Erythroblast (primary cell): ENCODE results near the gene HTR7.

Experiments used
- GATA1 ChIP-seq: IDR thresholded peaks from 2 replicates; pipeline ENCODE4 v1.6.1; 2011; ENCODE audit warnings: low read depth, mild to moderate bottlenecking, control low read depth, low read length, moderate library complexity
- POLR2A ChIP-seq: IDR thresholded peaks from 2 replicates; pipeline ENCODE4 v1.6.1; 2011; ENCODE audit warnings: mild to moderate bottlenecking, low read length

GRCh38 chr10:90741926-90742565 is 115.8 kb downstream of the HTR7 start:
- TF ChIP-seq POLR2A (no peak), GATA1 (no peak)
